Measurements from ENCODE around the gene RCL1. TPM values are rescaled to one million over a fixed set of nuclear protein-coding genes. Genes with fewer than 3 reads are reported as not detected.

RCL1 gene
- total RNA-seq, 3 donors from 2014 or later = 12.0 to 13.3 (median 12.4) TPM

GRCh38 chr9:4861736-4862451 lies 69.2 kb downstream of the RCL1 start:
- DNase-seq (no peak), ATAC-seq (no peak)
- intact Hi-C loops (cut with DNase I, micrococcal nuclease) = no loop called here

GRCh38 chr9:4862506-4863250 lies 69.9 kb downstream of the RCL1 start:
- Histone ChIP-seq H3K4me3 (no peak overlapping the region), H3K9me3 (no peaks in the 10 kb centered on the region), H3K4me1 (ENCODE audit: low read depth) (no peaks in the 10 kb centered on the region), H3K36me3 (ENCODE audit: low read depth) (no peaks in the 10 kb centered on the region)
- no peak for ATAC-seq
- intact Hi-C loops (cut with DNase I, micrococcal nuclease) = no loop called here
- TF ChIP-seq CTCF (IDR thresholded peaks at IDR 0.05) = no peak
- no peak for DNase-seq

More at GRCh38 chr9:4861736-4862451, 69.2 kb downstream of the RCL1 start:
- Histone ChIP-seq H3K9me3 (no peaks in the 10 kb centered on the region), H3K36me3 (ENCODE audit: low read depth) (no peaks in the 10 kb centered on the region), H3K4me3 (no peak overlapping the region), H3K4me1 (ENCODE audit: low read depth) (no peaks in the 10 kb centered on the region)
- no peak for TF ChIP-seq CTCF (IDR thresholded peaks at IDR 0.05)

GRCh38 chr9:4864234-4864661 lies 71.5 kb downstream of the RCL1 start:
- intact Hi-C loops (cut with DNase I, micrococcal nuclease) = no loop called here
- no peak for DNase-seq
- TF ChIP-seq CTCF (IDR thresholded peaks at IDR 0.05) = no peak
- ATAC-seq = no peak
- Histone ChIP-seq H3K4me3 (no peak overlapping the region), H3K9me3 (no peaks in the 10 kb centered on the region), H3K4me1 (ENCODE audit: low read depth) (no peaks in the 10 kb centered on the region), H3K36me3 (ENCODE audit: low read depth) (no peaks in the 10 kb centered on the region)

- no peaks in the 10 kb centered on the region for H3K4me1 ChIP-seq (ENCODE audit: low read depth)
- no peaks in the 10 kb centered on the region for H3K9me3 ChIP-seq
- intact Hi-C loops (cut with DNase I, micrococcal nuclease) = no loop called here
- no peaks in the 10 kb centered on the region for H3K36me3 ChIP-seq (ENCODE audit: low read depth)
- H3K4me3 ChIP-seq = no peak overlapping the region
- no peak for TF ChIP-seq CTCF (IDR thresholded peaks at IDR 0.05)
- no peak for DNase-seq
- ATAC-seq = no peak
These were observed 72.0 kb downstream of the RCL1 start for GRCh38 chr9:4864698-4865097.

GRCh38 chr9:4865681-4866080 lies 72.9 kb downstream of the RCL1 start:
- DNase-seq = no peak
- no peak overlapping the region for H3K4me3 ChIP-seq
- no peaks in the 10 kb centered on the region for H3K4me1 ChIP-seq (ENCODE audit: low read depth)
- intact Hi-C loops (cut with DNase I, micrococcal nuclease) = no loop called here
- no peak for ATAC-seq
- no peaks in the 10 kb centered on the region for H3K36me3 ChIP-seq (ENCODE audit: low read depth)
- H3K9me3 ChIP-seq = no peaks in the 10 kb centered on the region
- no peak for TF ChIP-seq CTCF (IDR thresholded peaks at IDR 0.05)

Measured in mucosa of descending colon (tissue), 3 donors.